HG02981 (cell line): ENCODE measurements around the gene IGSF11.
"Not testable (repeated sequence)": the region's sequence is repeated elsewhere in the genome, so short reads cannot be mapped to it uniquely, and the experiment has no call there.

Experiments
- ATAC-seq: cut with Tn5 transposase; IDR thresholded peaks from one replicate; pipeline ENCODE4 v1.9.1; 2021; ENCODE audit warnings: mild to moderate bottlenecking, moderate library complexity; ENCODE audit not compliant: unreplicated experiment

Gene IGSF11

GRCh38 chr3:119034256-119035013, at the start of gene IGSF11:
Gene IGSF11, minus strand, starts transcription at chr3:119034846. Its CDS starts 264 bp downstream, at chr3:119034582.
- ATAC-seq: peak; percentile 97

- ATAC-seq: no peak
Observed at GRCh38 chr3:119080364-119080763, 45.7 kb upstream of the IGSF11 start.

GRCh38 chr3:119073258-119074001, 38.8 kb upstream of the IGSF11 start:
- no peak for ATAC-seq

DNA sequence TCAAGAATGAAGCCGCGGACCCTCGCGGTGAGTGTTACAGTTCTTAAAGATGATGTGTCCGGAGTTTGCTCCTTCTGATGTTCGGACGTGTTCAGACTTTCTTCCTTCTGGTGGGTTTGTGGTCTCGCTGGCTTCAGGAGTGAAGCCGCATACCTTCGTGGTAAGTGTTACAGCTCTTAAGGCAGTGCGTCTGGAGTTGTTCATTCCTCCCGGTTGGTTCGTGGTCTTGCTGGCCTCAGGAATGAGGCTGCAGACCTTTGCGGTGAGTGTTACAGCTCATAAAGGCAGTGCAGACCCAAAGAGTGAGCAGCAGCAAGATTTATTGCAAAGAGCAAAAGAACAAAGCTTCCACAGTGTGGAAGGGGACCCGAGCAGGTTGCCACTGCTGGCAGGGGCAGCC, 37.8 kb upstream of the IGSF11 start:
- ATAC-seq: not testable (repeated sequence)

- ATAC-seq: no peak
Observed at GRCh38 chr3:119069725-119070124, 35.1 kb upstream of the IGSF11 start.

DNA sequence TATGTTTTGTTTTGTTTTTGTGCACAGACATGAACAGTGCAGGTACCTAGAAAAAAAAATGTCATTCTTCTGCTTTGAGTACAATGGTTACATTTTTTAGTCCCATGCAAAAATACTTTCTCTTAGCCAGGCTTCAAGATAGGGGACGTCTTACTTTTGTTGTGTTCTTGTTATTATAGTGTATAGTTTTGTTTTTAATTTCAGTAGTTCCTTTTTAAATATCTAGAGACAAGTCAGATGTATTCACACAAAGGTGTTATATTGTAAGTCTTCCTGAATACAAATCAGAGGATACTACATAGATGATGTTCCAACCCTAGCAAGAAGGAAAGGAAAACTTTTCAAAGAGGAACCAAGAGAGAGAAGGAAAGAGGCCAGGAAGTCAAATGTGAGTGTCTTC, 28.8 kb upstream of the IGSF11 start:
- ATAC-seq: no peak

- ATAC-seq: no peak
Observed at GRCh38 chr3:119062892-119063291, 28.2 kb upstream of the IGSF11 start.

DNA sequence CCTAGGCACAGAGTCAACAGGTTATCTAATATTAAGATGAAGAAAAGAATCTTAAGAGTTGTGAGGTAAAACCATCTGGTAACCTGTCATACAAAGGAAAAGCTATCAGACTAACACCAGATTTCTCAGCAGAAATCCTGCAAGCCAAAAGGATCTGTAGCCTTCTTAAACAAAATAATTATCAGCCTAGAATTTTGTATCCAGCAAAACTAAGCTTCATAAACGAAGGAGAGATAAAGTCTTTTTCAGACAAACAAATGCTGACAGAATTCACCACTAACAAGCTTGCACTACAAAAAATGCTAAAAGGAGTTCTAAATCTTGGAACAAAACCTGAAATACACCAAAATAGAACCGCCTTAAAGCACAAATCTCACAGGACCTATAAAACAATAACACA, 9.9 kb upstream of the IGSF11 start:
- no peak for ATAC-seq

DNA sequence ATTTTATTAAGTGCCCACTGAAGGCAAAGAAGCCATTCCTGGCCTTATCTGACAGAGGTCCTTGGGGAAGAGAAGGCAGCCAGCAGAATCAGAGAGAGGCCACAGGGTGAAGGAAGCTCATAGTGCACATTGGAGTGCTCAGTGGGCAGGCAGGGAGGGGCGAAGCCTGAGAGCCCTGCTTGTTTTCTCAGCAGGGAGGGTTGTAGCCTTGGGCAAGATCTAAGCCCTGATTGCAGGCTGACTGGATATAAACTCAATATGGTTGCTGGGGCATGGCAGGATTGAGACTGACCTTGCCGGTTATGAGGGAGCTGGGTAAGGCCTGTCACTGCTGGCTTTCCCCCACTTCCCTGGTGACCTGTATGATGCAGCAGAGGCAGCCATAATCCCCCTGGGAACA, 7.5 kb upstream of the IGSF11 start:
- no peak for ATAC-seq

DNA sequence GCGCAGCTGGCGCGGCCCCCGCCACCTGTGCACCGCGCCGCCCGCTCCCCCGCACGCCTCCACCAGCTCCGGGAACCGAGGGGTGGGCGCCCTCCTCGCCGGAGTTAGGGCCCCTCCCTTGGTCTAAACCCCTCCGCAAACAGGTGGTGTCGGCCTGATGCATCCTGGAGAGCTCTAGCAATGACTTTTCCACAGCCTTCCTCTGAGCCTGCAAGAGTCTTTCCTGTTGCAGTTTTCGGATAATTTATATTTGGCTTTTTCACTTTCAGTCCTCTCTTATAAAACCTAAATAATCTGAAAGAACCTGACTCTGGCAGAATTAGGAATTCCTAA, 334 bp upstream of the IGSF11 start:
- ATAC-seq: no peak

DNA sequence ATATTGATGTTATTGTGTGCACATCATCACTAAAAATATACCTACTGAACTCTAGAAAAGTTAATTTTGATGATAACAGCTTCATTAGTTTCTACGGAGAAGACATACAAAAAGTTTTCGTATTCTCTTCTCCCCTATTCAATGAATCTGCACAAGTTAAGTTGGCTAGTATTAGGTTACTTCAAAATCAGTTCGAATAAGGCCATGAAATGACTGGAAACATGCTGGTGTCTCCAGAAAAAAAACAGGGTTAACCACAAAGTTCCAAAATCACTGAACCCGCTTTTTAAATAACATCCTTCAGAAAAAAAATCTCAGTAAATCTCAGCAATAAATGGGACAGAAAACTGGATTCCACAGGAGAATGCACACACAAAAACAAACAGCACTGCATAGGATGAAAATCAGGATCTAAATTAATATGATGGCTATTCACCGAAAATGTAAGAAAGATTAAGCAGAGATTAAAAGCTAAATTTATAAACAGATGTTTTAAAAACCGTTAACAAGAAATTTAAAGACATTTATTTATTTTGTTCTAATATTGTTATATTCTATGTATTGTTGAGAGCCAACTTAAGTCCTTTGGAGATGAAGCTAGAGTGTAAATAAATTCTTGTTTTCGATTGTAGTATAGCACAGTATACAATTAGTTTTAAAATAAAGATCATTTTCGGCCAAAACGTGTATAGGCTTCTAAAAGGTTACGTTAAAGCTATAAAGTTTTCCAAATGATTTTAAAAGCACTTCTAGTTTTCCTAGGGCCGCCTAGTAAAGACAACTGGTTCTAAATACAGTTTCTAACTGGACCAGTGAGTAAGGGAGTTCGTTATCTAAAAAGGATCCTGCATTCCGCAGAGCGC, 1.0 kb downstream of the IGSF11 start:
- ATAC-seq: no peak

GRCh38 chr3:119025171-119025795, 9.4 kb downstream of the IGSF11 start:
- no peak for ATAC-seq

DNA sequence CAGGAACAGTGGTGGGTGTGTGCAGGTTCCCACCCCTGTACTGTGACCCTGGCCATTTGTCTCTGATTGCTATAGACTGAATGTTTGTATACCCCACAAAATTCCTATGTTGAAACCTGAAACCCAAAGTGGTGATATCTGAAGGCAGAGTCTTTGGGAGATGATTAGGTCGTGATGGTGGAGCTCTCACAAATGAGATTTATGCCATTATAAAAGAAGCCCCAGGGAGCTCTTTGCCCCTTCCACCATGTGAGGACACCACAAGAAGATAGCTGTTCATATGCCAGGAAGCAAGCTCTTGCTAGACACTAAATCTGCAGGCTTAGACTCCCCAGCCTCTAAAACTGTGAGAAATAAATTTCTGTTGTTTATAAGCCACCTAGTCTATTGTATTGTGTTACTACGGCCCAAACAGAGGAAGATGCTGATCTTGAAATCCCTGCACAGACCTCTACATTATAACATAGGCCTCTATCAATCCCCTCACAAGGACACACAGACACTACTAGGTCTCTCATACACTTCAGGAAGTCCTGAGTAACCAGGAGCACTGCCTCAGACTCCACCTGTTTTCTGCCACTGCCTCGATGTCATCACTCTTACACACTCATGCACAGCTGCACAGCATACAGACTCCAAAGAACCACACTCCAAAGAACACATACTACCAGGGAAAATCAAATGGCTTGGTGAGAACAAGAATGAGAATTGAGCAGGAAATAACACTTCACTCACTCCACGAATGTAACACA, 14.7 kb downstream of the IGSF11 start:
- ATAC-seq: no peak

DNA sequence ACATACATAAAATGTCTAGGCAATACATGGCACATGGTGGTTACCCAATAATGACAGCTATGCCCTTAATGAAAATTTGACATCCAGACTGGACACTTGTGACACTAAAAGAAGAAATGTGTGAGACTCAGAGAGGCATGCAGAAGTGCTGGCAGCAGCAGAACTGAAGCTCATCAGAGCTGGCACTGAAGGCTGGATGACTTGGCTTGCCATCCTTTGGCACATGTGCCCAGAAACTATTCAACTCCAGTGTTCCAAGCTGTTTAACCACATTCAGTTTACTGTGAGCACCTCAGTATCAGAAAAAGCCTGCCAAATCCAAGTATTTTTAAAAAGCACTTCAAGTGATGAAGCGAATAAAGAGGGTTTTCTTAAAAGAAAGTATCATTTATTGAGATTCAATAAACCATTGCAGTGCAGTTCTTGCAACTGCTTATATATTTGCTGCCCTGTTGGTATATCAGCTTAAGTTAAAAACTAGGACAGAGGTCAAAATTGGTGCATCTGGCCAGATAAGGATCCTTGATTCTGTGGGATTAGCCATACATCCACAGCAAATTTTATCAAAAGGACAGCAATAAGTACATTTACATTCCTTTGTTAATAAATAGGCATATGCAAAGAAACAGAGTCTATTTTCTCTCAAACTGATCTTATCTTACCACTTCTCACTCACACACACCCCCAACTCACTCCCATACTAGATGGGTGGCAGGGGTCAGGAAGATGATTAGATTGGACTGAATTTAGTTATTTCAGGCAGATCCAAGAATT, 15.8 kb downstream of the IGSF11 start:
- ATAC-seq: no peak

DNA sequence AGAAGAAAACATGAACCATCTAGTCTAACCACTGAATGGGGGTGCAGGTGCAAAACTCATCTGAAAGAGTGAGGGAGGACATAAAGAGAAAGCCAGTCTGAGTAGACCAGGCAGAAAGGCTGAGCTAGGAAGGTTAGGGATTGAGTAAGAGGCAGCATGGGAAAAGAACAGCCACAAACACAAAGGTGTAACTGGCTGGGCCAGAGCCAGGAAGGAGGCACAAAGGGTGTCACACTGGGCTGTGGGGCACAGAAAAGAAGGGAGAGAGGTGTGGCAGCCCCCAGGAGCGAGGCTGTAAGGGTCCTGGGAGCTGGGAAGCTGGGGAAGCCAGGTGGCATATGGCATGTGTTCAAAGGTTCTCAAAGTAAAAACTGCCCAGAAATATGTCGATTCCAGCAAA, 18.7 kb downstream of the IGSF11 start:
- no peak for ATAC-seq

- no peak for ATAC-seq
Observed at GRCh38 chr3:119013951-119014350, 20.7 kb downstream of the IGSF11 start.

GRCh38 chr3:119011528-119011927, 23.1 kb downstream of the IGSF11 start:
- ATAC-seq: no peak

GRCh38 chr3:118997190-118997589, 37.5 kb downstream of the IGSF11 start:
- no peak for ATAC-seq

GRCh38 chr3:118991775-118992174, 42.9 kb downstream of the IGSF11 start:
- ATAC-seq: no peak
